ENCODE results near the gene MNT. TPM values are rescaled to one million over a fixed set of nuclear protein-coding genes. Genes with fewer than 3 reads are reported as not detected.

MNT gene
- total and polyA plus RNA-seq, 9 of the 15 experiments (the other 6 are each of a cell fraction or from before 2014, with no cell fraction given), result 0.18 to 23.8 (median 5.3) TPM

DNA sequence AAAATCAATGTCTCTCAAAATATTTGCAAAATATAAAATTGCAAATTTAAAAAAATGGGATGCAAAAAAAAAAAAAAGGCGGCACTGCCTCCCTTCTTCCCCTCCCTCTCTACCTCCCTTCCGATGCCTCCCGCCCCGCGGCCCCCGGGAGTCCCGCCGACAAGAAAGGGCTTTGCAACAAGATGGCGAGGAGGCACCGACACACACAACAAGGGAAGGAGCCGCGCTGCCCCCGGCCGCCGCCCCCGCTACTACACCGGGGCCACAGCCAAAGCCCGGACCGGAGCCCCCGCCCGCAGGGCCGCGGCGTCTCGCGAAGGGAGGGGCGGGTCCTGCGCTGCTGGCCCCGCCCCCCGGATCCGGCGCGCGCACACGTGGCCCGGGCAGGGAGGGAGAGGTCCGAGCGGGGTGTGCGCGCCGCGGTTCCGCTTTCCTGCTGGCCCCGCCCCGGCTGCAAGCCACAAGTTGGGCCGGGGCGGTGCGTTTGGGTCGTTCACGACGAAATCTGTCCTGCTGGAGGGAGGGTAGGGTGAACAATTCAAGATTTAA lies at the start of gene MNT (continued):
- TF ChIP-seq ZBED1 (IDR thresholded peaks at IDR 0.05), result no peak
- TF ChIP-seq, protein P1, sequence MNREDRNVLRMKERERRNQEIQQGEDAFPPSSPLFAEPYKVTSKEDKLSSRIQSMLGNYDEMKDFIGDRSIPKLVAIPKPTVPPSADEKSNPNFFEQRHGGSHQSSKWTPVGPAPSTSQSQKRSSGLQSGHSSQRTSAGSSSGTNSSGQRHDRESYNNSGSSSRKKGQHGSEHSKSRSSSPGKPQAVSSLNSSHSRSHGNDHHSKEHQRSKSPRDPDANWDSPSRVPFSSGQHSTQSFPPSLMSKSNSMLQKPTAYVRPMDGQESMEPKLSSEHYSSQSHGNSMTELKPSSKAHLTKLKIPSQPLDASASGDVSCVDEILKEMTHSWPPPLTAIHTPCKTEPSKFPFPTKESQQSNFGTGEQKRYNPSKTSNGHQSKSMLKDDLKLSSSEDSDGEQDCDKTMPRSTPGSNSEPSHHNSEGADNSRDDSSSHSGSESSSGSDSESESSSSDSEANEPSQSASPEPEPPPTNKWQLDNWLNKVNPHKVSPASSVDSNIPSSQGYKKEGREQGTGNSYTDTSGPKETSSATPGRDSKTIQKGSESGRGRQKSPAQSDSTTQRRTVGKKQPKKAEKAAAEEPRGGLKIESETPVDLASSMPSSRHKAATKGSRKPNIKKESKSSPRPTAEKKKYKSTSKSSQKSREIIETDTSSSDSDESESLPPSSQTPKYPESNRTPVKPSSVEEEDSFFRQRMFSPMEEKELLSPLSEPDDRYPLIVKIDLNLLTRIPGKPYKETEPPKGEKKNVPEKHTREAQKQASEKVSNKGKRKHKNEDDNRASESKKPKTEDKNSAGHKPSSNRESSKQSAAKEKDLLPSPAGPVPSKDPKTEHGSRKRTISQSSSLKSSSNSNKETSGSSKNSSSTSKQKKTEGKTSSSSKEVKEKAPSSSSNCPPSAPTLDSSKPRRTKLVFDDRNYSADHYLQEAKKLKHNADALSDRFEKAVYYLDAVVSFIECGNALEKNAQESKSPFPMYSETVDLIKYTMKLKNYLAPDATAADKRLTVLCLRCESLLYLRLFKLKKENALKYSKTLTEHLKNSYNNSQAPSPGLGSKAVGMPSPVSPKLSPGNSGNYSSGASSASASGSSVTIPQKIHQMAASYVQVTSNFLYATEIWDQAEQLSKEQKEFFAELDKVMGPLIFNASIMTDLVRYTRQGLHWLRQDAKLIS (CRISPR knock-in tag; IDR thresholded peaks at IDR 0.05), result no peak
- TF ChIP-seq CEBPB (tag; IDR thresholded peaks at IDR 0.05), result no peak
- TF ChIP-seq, protein P2, sequence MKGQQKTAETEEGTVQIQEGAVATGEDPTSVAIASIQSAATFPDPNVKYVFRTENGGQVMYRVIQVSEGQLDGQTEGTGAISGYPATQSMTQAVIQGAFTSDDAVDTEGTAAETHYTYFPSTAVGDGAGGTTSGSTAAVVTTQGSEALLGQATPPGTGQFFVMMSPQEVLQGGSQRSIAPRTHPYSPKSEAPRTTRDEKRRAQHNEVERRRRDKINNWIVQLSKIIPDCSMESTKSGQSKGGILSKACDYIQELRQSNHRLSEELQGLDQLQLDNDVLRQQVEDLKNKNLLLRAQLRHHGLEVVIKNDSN (CRISPR knock-in tag; IDR thresholded peaks at IDR 0.05), result peak; percentile 36; the same call in 1 of the 2 replicates
- peak; percentile 37 for TF ChIP-seq FIP1L1 (IDR thresholded peaks at IDR 0.05; ENCODE audit: low read depth, low read length, poor library complexity, severe bottlenecking)
- peak; percentile 64 for TF ChIP-seq CHD1 (IDR thresholded peaks at IDR 0.05; ENCODE audit: low read length)
- TF ChIP-seq C11orf30 (IDR thresholded peaks at IDR 0.05; ENCODE audit: low read depth), result no peak
- TF ChIP-seq MXI1 (IDR thresholded peaks at IDR 0.05; ENCODE audit: low read depth, low read length), result no peak
- no peak for TF ChIP-seq MTA1 (IDR thresholded peaks at IDR 0.05; ENCODE audit: borderline replicate concordance)
- TF ChIP-seq, protein P3, sequence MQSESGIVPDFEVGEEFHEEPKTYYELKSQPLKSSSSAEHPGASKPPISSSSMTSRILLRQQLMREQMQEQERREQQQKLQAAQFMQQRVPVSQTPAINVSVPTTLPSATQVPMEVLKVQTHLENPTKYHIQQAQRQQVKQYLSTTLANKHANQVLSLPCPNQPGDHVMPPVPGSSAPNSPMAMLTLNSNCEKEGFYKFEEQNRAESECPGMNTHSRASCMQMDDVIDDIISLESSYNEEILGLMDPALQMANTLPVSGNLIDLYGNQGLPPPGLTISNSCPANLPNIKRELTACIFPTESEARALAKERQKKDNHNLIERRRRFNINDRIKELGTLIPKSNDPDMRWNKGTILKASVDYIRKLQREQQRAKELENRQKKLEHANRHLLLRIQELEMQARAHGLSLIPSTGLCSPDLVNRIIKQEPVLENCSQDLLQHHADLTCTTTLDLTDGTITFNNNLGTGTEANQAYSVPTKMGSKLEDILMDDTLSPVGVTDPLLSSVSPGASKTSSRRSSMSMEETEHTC (IDR thresholded peaks at IDR 0.05), result no peak
- TF ChIP-seq, protein P4, sequence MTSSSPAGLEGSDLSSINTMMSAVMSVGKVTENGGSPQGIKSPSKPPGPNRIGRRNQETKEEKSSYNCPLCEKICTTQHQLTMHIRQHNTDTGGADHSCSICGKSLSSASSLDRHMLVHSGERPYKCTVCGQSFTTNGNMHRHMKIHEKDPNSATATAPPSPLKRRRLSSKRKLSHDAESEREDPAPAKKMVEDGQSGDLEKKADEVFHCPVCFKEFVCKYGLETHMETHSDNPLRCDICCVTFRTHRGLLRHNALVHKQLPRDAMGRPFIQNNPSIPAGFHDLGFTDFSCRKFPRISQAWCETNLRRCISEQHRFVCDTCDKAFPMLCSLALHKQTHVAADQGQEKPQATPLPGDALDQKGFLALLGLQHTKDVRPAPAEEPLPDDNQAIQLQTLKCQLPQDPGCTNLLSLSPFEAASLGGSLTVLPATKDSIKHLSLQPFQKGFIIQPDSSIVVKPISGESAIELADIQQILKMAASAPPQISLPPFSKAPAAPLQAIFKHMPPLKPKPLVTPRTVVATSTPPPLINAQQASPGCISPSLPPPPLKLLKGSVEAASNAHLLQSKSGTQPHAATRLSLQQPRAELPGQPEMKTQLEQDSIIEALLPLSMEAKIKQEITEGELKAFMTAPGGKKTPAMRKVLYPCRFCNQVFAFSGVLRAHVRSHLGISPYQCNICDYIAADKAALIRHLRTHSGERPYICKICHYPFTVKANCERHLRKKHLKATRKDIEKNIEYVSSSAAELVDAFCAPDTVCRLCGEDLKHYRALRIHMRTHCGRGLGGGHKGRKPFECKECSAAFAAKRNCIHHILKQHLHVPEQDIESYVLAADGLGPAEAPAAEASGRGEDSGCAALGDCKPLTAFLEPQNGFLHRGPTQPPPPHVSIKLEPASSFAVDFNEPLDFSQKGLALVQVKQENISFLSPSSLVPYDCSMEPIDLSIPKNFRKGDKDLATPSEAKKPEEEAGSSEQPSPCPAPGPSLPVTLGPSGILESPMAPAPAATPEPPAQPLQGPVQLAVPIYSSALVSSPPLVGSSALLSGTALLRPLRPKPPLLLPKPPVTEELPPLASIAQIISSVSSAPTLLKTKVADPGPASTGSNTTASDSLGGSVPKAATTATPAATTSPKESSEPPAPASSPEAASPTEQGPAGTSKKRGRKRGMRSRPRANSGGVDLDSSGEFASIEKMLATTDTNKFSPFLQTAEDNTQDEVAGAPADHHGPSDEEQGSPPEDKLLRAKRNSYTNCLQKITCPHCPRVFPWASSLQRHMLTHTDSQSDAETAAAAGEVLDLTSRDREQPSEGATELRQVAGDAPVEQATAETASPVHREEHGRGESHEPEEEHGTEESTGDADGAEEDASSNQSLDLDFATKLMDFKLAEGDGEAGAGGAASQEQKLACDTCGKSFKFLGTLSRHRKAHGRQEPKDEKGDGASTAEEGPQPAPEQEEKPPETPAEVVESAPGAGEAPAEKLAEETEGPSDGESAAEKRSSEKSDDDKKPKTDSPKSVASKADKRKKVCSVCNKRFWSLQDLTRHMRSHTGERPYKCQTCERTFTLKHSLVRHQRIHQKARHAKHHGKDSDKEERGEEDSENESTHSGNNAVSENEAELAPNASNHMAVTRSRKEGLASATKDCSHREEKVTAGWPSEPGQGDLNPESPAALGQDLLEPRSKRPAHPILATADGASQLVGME (CRISPR knock-in tag; IDR thresholded peaks at IDR 0.05), result no peak
- no peak for TF ChIP-seq ZBTB17 (CRISPR knock-in tag; IDR thresholded peaks at IDR 0.05)
- TF ChIP-seq, protein P5, sequence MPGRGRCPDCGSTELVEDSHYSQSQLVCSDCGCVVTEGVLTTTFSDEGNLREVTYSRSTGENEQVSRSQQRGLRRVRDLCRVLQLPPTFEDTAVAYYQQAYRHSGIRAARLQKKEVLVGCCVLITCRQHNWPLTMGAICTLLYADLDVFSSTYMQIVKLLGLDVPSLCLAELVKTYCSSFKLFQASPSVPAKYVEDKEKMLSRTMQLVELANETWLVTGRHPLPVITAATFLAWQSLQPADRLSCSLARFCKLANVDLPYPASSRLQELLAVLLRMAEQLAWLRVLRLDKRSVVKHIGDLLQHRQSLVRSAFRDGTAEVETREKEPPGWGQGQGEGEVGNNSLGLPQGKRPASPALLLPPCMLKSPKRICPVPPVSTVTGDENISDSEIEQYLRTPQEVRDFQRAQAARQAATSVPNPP (IDR thresholded peaks at IDR 0.05; ENCODE audit: borderline replicate concordance, insufficient read depth, insufficient read length), result no peak

Data from K562 (cell line).